Right lobe of liver (tissue), 4 donors: ENCODE measurements around the gene PTPRN2.

Experiments
- CTCF ChIP-seq, 4 donors: fragments of 200-600 bp in 3 of 4; fragments of 450-650 bp in 1 of 4; IDR thresholded peaks; one replicate each; pipeline versions ENCODE4 v1.5.1 to v1.8.0; 2016 to 2022; ENCODE audit warnings: antibody characterized with exemption in 4 of 4, mild to moderate bottlenecking in 2 of 4
- POLR2A ChIP-seq: fragments of 450-650 bp; IDR thresholded peaks from one replicate; pipeline ENCODE4 v1.6.1; 2017; ENCODE audit warnings: antibody characterized with exemption, mild to moderate bottlenecking
- donor health status: DM: no; HTN: no; CAD: no.
- donor health status: DM: no; HTN: no; CAD: no.
- donor health status: DM: no; HTN: yes; CAD: no.

- TF ChIP-seq CTCF (IDR thresholded peaks at IDR 0.05): no peak
- no peak for TF ChIP-seq POLR2A
Observed at GRCh38 chr7:158497627-158498026, 90.0 kb downstream of the PTPRN2 start.
